ENCODE data around the gene BEST2.
A peak's percentile ranks its signal among the peaks of the same experiment; 100 is the strongest.

BEST2 gene

GRCh38 chr19:12801466-12802266, 50.1 kb downstream of the BEST2 start, which contains the start of the genes PRDX2 and THSD8:
PRDX2 (minus strand) TSS chr19:12801800; CDS start chr19:12801261, 539 bp downstream.
THSD8 (plus strand) TSS chr19:12802069; CDS start chr19:12802072, 3 bp downstream.
- no peak for DNase-seq (ENCODE audit: low spot score)

GRCh38 chr19:12802267-12803106, 50.9 kb downstream of the BEST2 start:
- no peak for DNase-seq (ENCODE audit: low spot score)

DNA sequence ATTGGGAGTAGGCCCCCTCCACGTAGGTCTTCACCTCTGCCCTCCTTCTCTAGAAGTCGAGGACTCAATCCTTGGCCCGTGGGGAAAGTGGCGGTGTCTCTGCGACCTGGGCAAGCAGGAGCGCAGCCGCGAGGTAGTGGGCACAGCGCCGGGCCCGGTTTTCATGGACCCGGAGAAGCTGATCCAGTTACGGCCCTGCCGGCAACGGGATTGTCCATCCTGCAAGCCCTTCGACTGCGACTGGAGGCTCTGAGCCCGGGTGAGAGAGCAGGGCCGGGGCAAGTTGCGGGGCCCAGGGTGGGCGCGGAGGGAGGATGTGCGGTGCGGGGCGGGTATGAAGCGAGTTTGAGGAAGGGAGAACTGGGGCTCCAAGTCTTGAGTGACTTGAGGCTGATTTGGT, 52.5 kb downstream of the BEST2 start:
- DNase-seq (ENCODE audit: low spot score) = no peak

- peak; percentile 92 for DNase-seq (ENCODE audit: low spot score)
Observed at GRCh38 chr19:12806242-12807081, 54.9 kb downstream of the BEST2 start, which contains the start of gene RNASEH2A. RNASEH2A (plus strand) TSS chr19:12806584; CDS start chr19:12806674, 90 bp downstream.

Data from kidney capillary endothelial cell (primary cell).